Measurements from ENCODE around the gene FLII.

The FLII gene

GRCh38 chr17:18203308-18203707 lies 55.2 kb downstream of the FLII start:
- Histone ChIP-seq H3K36me3 (ENCODE audit: insufficient read depth) (no peaks in the 10 kb centered on the region), H3K4me3 (IDR thresholded peaks at IDR 0.05; ENCODE audit: insufficient read depth, low read depth, low read length) (no peak overlapping the region), H2AFZ (ENCODE audit: low read depth) (no peak overlapping the region), H3K4me1 (ENCODE audit: low read depth, poor library complexity, severe bottlenecking) (no peaks in the 10 kb centered on the region), H3K79me2 (ENCODE audit: insufficient read depth, low read depth) (no peaks in the 10 kb centered on the region; the same call in 1 of the 2 replicates), H3K27me3 (ENCODE audit: insufficient read depth, low read depth) (no peaks in the 10 kb centered on the region), H3K27ac (no peak overlapping the region), H3K4me2 (no peak overlapping the region), H3K9ac (no peak overlapping the region), H4K20me1 (ENCODE audit: insufficient read depth) (no peaks in the 10 kb centered on the region)
- no peak for TF ChIP-seq CTCF (conservative IDR thresholded peaks at IDR 0.05; ENCODE audit: low read depth, low read length)

- no peaks in the 10 kb centered on the region for H4K20me1 ChIP-seq (ENCODE audit: insufficient read depth)
- no peaks in the 10 kb centered on the region for H3K27me3 ChIP-seq (ENCODE audit: insufficient read depth, low read depth)
- no peaks in the 10 kb centered on the region; the same call in 1 of the 2 replicates for H3K79me2 ChIP-seq (ENCODE audit: insufficient read depth, low read depth)
- H3K4me3 ChIP-seq (IDR thresholded peaks at IDR 0.05; ENCODE audit: insufficient read depth, low read depth, low read length), result no peak overlapping the region
- H3K4me1 ChIP-seq (ENCODE audit: low read depth, poor library complexity, severe bottlenecking), result no peaks in the 10 kb centered on the region
- no peak overlapping the region for H3K4me2 ChIP-seq
- no peak overlapping the region for H2AFZ ChIP-seq (ENCODE audit: low read depth)
- H3K36me3 ChIP-seq (ENCODE audit: insufficient read depth), result no peaks in the 10 kb centered on the region
- H3K9ac ChIP-seq, result no peak overlapping the region
- TF ChIP-seq CTCF (conservative IDR thresholded peaks at IDR 0.05; ENCODE audit: low read depth, low read length), result no peak
- H3K27ac ChIP-seq, result no peak overlapping the region
Observed at GRCh38 chr17:18201108-18201507, 57.4 kb downstream of the FLII start.

- Histone ChIP-seq H3K4me2 (no peak overlapping the region), H3K4me3 (IDR thresholded peaks at IDR 0.05; ENCODE audit: insufficient read depth, low read depth, low read length) (no peak overlapping the region), H3K4me1 (ENCODE audit: low read depth, poor library complexity, severe bottlenecking) (no peaks in the 10 kb centered on the region), H2AFZ (ENCODE audit: low read depth) (no peak overlapping the region), H4K20me1 (ENCODE audit: insufficient read depth) (no peaks in the 10 kb centered on the region), H3K27me3 (ENCODE audit: insufficient read depth, low read depth) (no peaks in the 10 kb centered on the region), H3K9ac (no peak overlapping the region), H3K36me3 (ENCODE audit: insufficient read depth) (0 out of 2 replicates have a peak, but pooled peaks cover 4% of the 10 kb centered on the region), H3K27ac (no peak overlapping the region), H3K79me2 (ENCODE audit: insufficient read depth, low read depth) (peaks cover 3% of the 10 kb centered on the region; the same call in 1 of the 2 replicates)
- TF ChIP-seq CTCF (conservative IDR thresholded peaks at IDR 0.05; ENCODE audit: low read depth, low read length), result no peak
Observed at GRCh38 chr17:18198530-18198929, 60.0 kb downstream of the FLII start.

GRCh38 chr17:18197535-18198194 lies 60.9 kb downstream of the FLII start:
- H3K27ac ChIP-seq, result no peak overlapping the region
- H4K20me1 ChIP-seq (ENCODE audit: insufficient read depth), result no peaks in the 10 kb centered on the region
- peaks cover 3% of the 10 kb centered on the region; the same call in 1 of the 2 replicates for H3K79me2 ChIP-seq (ENCODE audit: insufficient read depth, low read depth)
- no peak overlapping the region for H2AFZ ChIP-seq (ENCODE audit: low read depth)
- no peak for TF ChIP-seq CTCF (conservative IDR thresholded peaks at IDR 0.05; ENCODE audit: low read depth, low read length)
- H3K4me1 ChIP-seq (ENCODE audit: low read depth, poor library complexity, severe bottlenecking), result no peaks in the 10 kb centered on the region
- no peaks in the 10 kb centered on the region for H3K27me3 ChIP-seq (ENCODE audit: insufficient read depth, low read depth)
- no peak overlapping the region for H3K4me3 ChIP-seq (IDR thresholded peaks at IDR 0.05; ENCODE audit: insufficient read depth, low read depth, low read length)
- H3K4me2 ChIP-seq, result no peak overlapping the region
- 0 out of 2 replicates have a peak, but pooled peaks cover 4% of the 10 kb centered on the region for H3K36me3 ChIP-seq (ENCODE audit: insufficient read depth)
- H3K9ac ChIP-seq, result no peak overlapping the region

All from KMS-11 (cell line).